HepG2 (cell line): ENCODE measurements around the gene LEMD3. TPM values are rescaled to one million over a fixed set of nuclear protein-coding genes. Genes with fewer than 3 reads are reported as not detected.

ENCODE experiments used
- ATAC-seq: fragments of 200-7000 bp; cut with Tn5 transposase; 3 replicates; pipeline ENCODE4 v1.9.1; 2020; ENCODE audit warnings: mild to moderate bottlenecking, moderate library complexity
- BruUV-seq: library from RNA; stranded (reverse); fragments of 400-500 nt; replicated peaks from 2 replicates; lab custom pipeline; 2021; lab: Mats Ljungman, UMichigan
- CTCF ChIA-PET: fragments of 300-600 bp; formaldehyde crosslinking; extraction: SDS; loops from one replicate; lab custom pipeline; 2021; ENCODE audit warnings: low total read pairs, inconsistent platforms, low intra/inter-chr PET ratio; lab: Yijun Ruan, JAX
- POLR2A ChIA-PET: fragments of 350-600 bp; sonication (Branson Sonifier 250); formaldehyde crosslinking; loops from one replicate; lab custom pipeline; 2020; ENCODE audit warnings: antibody characterized with exemption, inconsistent platforms; lab: Yijun Ruan, JAX
- DNase-seq: peaks from one replicate; pipeline ENCODE4 v3.0.0-alpha.2; 2015; ENCODE audit warnings: low spot score
- FAIRE-seq: peaks from 3 replicates; lab custom pipeline; 2011; peaks lifted over from hg19 to GRCh38; lab: Jason Lieb, UNC
- H2AFZ ChIP-seq: one replicate; pipeline ENCODE4 v1.6.1; 2011; ENCODE audit warnings: low read length, inconsistent platforms
- H3K27ac ChIP-seq: fragments of 300-600 bp; 3 replicates; pipeline ENCODE4 v1.8.0; 2011; ENCODE audit warnings: mixed run types, mild to moderate bottlenecking, mixed read lengths, low read length, inconsistent platforms; ENCODE audit not compliant: insufficient read depth; ENCODE audit errors: extremely low read length
- H3K27me3 ChIP-seq, 2 experiments: fragments of 200-600 bp in 1 of 2; 2 replicates in 1 of 2; 3 replicates in 1 of 2; pipeline versions ENCODE4 v1.6.0 to v1.8.0; 2011; ENCODE audit warnings: low read length in 2 of 2, mild to moderate bottlenecking in 2 of 2, moderate library complexity in 2 of 2, inconsistent platforms in 1 of 2; ENCODE audit not compliant: insufficient read depth in 2 of 2, control insufficient read depth in 1 of 2
- H3K36me3 ChIP-seq, 2 experiments: fragments of 200-600 bp in 1 of 2; replicated peaks in 1 of 2; 2 replicates in 1 of 2; 3 replicates in 1 of 2; pipeline versions ENCODE4 v1.5.1 to v1.8.0; 2011; ENCODE audit warnings: low read length in 2 of 2, inconsistent platforms in 1 of 2; ENCODE audit not compliant: insufficient read depth in 2 of 2, control insufficient read depth in 1 of 2
- H3K4me1 ChIP-seq: 2 replicates; pipeline ENCODE4 v1.5.1; 2012; ENCODE audit warnings: low read length, inconsistent platforms; ENCODE audit not compliant: insufficient read depth
- H3K4me2 ChIP-seq: 2 replicates; pipeline ENCODE4 v1.6.0; 2011; ENCODE audit warnings: low read depth, low read length, inconsistent platforms
- H3K4me3 ChIP-seq, 3 experiments: fragments of 200-600 bp in 1 of 3; sonication (generic), shearing (Covaris generic) in 1 of 3; replicated peaks in 1 of 3; 2 replicates each; pipeline ENCODE4 v1.5.1; 2011 to 2016; ENCODE audit warnings: low read length in 3 of 3, inconsistent platforms in 2 of 3, low read depth in 2 of 3, mild to moderate bottlenecking in 2 of 3, control low read depth in 1 of 3, mixed read lengths in 1 of 3; ENCODE audit not compliant: insufficient read depth in 1 of 3
- H3K79me2 ChIP-seq: one replicate; pipeline ENCODE4 v1.6.1; 2011; ENCODE audit warnings: low read length, inconsistent platforms; ENCODE audit not compliant: insufficient read depth
- H3K9ac ChIP-seq: 2 replicates; pipeline ENCODE4 v1.6.0; 2011; ENCODE audit warnings: mild to moderate bottlenecking, low read depth, low read length, inconsistent platforms; ENCODE audit not compliant: insufficient read depth
- H3K9me3 ChIP-seq: 2 replicates; pipeline ENCODE4 v1.5.1; 2012; ENCODE audit warnings: mild to moderate bottlenecking, low read length
- H4K20me1 ChIP-seq: 2 replicates; pipeline ENCODE4 v1.6.0; 2011; ENCODE audit warnings: inconsistent platforms, mild to moderate bottlenecking, low read length, moderate library complexity; ENCODE audit not compliant: insufficient read depth
- AGO1 ChIP-seq: fragments of 200-400 bp; formaldehyde crosslinking; IDR thresholded peaks from 2 replicates; pipeline ENCODE4 v1.6.1; 2017; ENCODE audit warnings: mild to moderate bottlenecking, low read depth, low read length, moderate library complexity; ENCODE audit not compliant: poor library complexity, severe bottlenecking
- HNF4G ChIP-seq, 2 experiments: sonication (generic) in 1 of 2; formaldehyde crosslinking in 1 of 2; IDR thresholded peaks; 2 replicates each; pipeline versions ENCODE4 v1.4.0 to v1.6.1; 2011 to 2020; ENCODE audit warnings: borderline replicate concordance in 2 of 2, low read depth in 2 of 2, mild to moderate bottlenecking in 2 of 2, low read length in 1 of 2, missing genetic modification reagents in 1 of 2, moderate library complexity in 1 of 2
- NRL ChIP-seq: sonication (generic); formaldehyde crosslinking; IDR thresholded peaks from 2 replicates; pipeline ENCODE4 v1.5.0; 2020; ENCODE audit warnings: missing genetic modification reagents, mild to moderate bottlenecking, moderate library complexity, borderline replicate concordance
- SP5 ChIP-seq: IDR thresholded peaks from 2 replicates; pipeline ENCODE4 v1.6.1; 2016; ENCODE audit warnings: low read depth, borderline replicate concordance
- SRY ChIP-seq: sonication (generic); formaldehyde crosslinking; IDR thresholded peaks from 2 replicates; pipeline ENCODE4 v1.8.0; 2022; ENCODE audit warnings: mild to moderate bottlenecking, missing genetic modification reagents
- THYN1 ChIP-seq: sonication (generic); formaldehyde crosslinking; IDR thresholded peaks from 2 replicates; pipeline ENCODE4 v1.8.1; 2023; ENCODE audit warnings: low read depth, mild to moderate bottlenecking, moderate library complexity, missing genetic modification reagents, borderline replicate concordance
- ZGPAT ChIP-seq: IDR thresholded peaks from 2 replicates; pipeline ENCODE4 v1.6.1; 2016; ENCODE audit warnings: mild to moderate bottlenecking
- ZNF17 ChIP-seq: sonication (generic); formaldehyde crosslinking; IDR thresholded peaks from 2 replicates; pipeline ENCODE4 v1.5.0; 2020; ENCODE audit warnings: mild to moderate bottlenecking, missing genetic modification reagents
- ZNF572 ChIP-seq: sonication (generic); formaldehyde crosslinking; IDR thresholded peaks from 2 replicates; pipeline ENCODE4 v1.5.1; 2020; ENCODE audit warnings: mild to moderate bottlenecking, missing genetic modification reagents
- ZNF619 ChIP-seq: sonication (generic); formaldehyde crosslinking; IDR thresholded peaks from 2 replicates; pipeline ENCODE4 v1.4.0; 2020; ENCODE audit warnings: mild to moderate bottlenecking, missing genetic modification reagents
- ZNF768 ChIP-seq: sonication (generic); formaldehyde crosslinking; IDR thresholded peaks from 2 replicates; pipeline ENCODE4 v1.4.0; 2020; ENCODE audit warnings: missing genetic modification reagents
- ZSCAN20 ChIP-seq: sonication (generic); formaldehyde crosslinking; IDR thresholded peaks from 2 replicates; pipeline ENCODE4 v1.4.0; 2020; ENCODE audit warnings: missing genetic modification reagents, mild to moderate bottlenecking, borderline replicate concordance
- WGBS: methylation state at CpG from one replicate; pipeline ENCODE4 v1.1.6; 2017; ENCODE audit warnings: low lambda C conversion rate; 5-methylcytosine and 5-hydroxymethylcytosine counted together
- in situ Hi-C: cut with HindIII; loops from 2 replicates; pipeline ENCODE4 v1.10.0; 2017; ENCODE audit warnings: low pct_unique_long_range_greater_than_20kb; ENCODE audit not compliant: extremely low pct_ligation_motif_present
- intact Hi-C: fragments of 100-400 bp; cut with micrococcal nuclease; formaldehyde crosslinking; loops from one replicate; pipeline ENCODE4 v1.10.0; 2022; ENCODE audit not compliant: unreplicated experiment
- polyA plus RNA-seq, 8 experiments: library from polyadenylated mRNA; depleted of rRNA in 3 of 8; stranded (reverse) in 7 of 8; unstranded in 1 of 8; fragments of >200 nt; fragmentation: Illumina TruSeq in 4 of 8; extraction: Trizol in 4 of 8; gene quantifications; 2 replicates each; pipeline versions ENCODE4 v1.2.1 to v1.2.3, GENCODE V29; 2011 to 2016; ENCODE audit warnings: low read depth in 4 of 8, missing spikeins in 1 of 8, mixed read lengths in 1 of 8; ENCODE audit not compliant: insufficient read depth in 1 of 8
- total RNA-seq, 5 experiments: library from RNA; depleted of rRNA; stranded (reverse); fragments of >200 nt; fragmentation: Illumina TruSeq; extraction: Trizol; gene quantifications; 2 replicates each; pipeline ENCODE4 v1.2.3, GENCODE V29; 2016; ENCODE audit warnings: low read depth in 1 of 5
- TF ChIP-seq, protein P1 (sequence below): sonication (generic); formaldehyde crosslinking; conservative IDR thresholded peaks from 2 replicates; pipeline ENCODE4 v1.8.0; 2022; ENCODE audit warnings: low read depth, missing genetic modification reagents
- TF ChIP-seq, protein P2 (sequence below): sonication (generic); formaldehyde crosslinking; IDR thresholded peaks from 2 replicates; pipeline ENCODE4 v1.4.0; 2020; ENCODE audit warnings: missing genetic modification reagents, low read depth, mild to moderate bottlenecking, borderline replicate concordance
- TF ChIP-seq, protein P3 (sequence below): sonication (generic); formaldehyde crosslinking; IDR thresholded peaks from 2 replicates; pipeline ENCODE4 v1.4.0; 2020; ENCODE audit warnings: missing genetic modification reagents

The LEMD3 gene
- total and polyA plus RNA-seq, 2 of the 13 experiments (the other 11 are each of a cell fraction or from before 2014, with no cell fraction given): 9.3 to 18.7 TPM

DNA sequence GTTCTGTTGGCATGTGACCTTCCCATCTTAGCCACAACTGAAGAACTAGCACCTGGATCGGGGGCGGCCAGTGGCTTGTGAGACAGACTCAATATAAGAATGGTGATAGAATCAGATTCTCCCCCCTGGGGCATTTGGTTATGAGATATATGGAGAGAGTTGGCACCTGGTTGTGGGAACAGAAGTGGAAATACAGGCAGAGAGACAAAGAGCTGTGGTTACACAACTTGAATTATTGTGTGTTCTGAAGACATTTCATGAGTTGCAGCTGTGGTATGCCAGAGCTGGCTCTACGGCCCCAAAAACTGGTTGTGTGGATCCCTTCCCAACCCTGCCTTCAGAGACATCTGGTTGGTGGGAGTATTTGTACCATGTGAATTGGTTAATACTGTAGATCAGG, 106.2 kb downstream of the LEMD3 start (continued):
- no peak for TF ChIP-seq THYN1 (CRISPR knock-in tag)
- TF ChIP-seq ZNF17: no peak
- no peak for TF ChIP-seq SP5 (CRISPR knock-in tag)
- TF ChIP-seq ZNF768 (CRISPR knock-in tag): no peak
- no peak for TF ChIP-seq SRY
- TF ChIP-seq, protein P1, sequence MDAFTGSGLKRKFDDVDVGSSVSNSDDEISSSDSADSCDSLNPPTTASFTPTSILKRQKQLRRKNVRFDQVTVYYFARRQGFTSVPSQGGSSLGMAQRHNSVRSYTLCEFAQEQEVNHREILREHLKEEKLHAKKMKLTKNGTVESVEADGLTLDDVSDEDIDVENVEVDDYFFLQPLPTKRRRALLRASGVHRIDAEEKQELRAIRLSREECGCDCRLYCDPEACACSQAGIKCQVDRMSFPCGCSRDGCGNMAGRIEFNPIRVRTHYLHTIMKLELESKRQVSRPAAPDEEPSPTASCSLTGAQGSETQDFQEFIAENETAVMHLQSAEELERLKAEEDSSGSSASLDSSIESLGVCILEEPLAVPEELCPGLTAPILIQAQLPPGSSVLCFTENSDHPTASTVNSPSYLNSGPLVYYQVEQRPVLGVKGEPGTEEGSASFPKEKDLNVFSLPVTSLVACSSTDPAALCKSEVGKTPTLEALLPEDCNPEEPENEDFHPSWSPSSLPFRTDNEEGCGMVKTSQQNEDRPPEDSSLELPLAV (CRISPR knock-in tag): no peak
- no peak for TF ChIP-seq HNF4G (IDR thresholded peaks at IDR 0.05; ENCODE audit: borderline replicate concordance, low read depth, low read length)
- TF ChIP-seq HNF4G (CRISPR knock-in tag; IDR thresholded peaks at IDR 0.05; ENCODE audit: borderline replicate concordance, low read depth): no peak
- no peak for TF ChIP-seq ZNF572 (CRISPR knock-in tag)

DNA sequence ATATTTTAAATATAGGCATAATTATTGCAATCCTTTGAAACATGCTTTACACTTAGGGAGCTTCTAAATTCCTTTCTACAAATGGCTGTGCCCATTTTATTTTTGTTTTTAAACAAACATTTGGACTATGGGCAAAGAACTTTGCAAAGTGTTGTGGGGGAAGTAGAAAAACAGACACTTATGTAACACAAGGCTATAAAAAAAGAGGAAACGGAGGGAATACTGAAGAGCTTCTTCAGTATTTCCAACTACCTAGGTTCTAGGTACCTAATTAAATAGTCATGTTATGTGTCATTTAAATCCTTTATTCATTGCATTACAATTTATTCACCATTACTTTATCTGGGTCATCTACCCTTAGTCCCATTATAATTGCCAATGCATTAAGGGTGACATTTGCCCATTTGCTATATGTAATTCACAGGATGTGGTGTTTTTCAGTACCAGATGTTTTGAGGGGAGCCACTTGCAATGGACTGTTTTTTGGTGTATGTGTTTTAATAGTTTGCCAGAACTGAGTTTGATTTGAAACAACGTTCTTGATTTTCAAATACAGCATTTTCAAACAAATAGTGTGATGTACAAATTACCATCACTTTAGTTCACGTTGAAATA, 107.6 kb downstream of the LEMD3 start:
- Histone ChIP-seq H3K9ac (no peak overlapping the region), H3K9me3 (no peaks in the 10 kb centered on the region), H3K79me2 (no peaks in the 10 kb centered on the region), H3K36me3 (no peaks in the 10 kb centered on the region), H2AFZ (no peak overlapping the region), H3K4me2 (no peak overlapping the region), H3K27me3 (peaks cover 3 to 9% of the 10 kb centered on the region in 2 experiments; a peak in 3 of 5 replicates), H3K27ac (no peak overlapping the region), H4K20me1 (no peaks in the 10 kb centered on the region), H3K4me3 (no peak overlapping the region), H3K4me1 (0 out of 2 replicates have a peak, but pooled peaks cover 5% of the 10 kb centered on the region)
- FAIRE-seq (no peak), DNase-seq (no peak), ATAC-seq (no peak)
- BruUV-seq: no TSS peak
- POLR2A ChIA-PET: no interaction called here
- CTCF ChIA-PET: no interaction called here
- in situ Hi-C loops (no loop called here), intact Hi-C loops (no loop called here)
- 44% methylated on average over 3 of the region's 3 CpGs for WGBS
- no peak for TF ChIP-seq ZSCAN20 (CRISPR knock-in tag)
- TF ChIP-seq, protein P2, sequence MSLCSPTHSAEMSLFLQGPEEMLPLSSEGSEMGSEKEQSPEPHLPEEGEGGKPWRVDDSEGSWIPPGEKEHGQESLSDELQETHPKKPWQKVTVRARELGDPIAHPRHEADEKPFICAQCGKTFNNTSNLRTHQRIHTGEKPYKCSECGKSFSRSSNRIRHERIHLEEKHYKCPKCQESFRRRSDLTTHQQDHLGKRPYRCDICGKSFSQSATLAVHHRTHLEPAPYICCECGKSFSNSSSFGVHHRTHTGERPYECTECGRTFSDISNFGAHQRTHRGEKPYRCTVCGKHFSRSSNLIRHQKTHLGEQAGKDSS (CRISPR knock-in tag): no peak
- no peak for TF ChIP-seq NRL (CRISPR knock-in tag)
- TF ChIP-seq AGO1: no peak
- TF ChIP-seq, protein P3, sequence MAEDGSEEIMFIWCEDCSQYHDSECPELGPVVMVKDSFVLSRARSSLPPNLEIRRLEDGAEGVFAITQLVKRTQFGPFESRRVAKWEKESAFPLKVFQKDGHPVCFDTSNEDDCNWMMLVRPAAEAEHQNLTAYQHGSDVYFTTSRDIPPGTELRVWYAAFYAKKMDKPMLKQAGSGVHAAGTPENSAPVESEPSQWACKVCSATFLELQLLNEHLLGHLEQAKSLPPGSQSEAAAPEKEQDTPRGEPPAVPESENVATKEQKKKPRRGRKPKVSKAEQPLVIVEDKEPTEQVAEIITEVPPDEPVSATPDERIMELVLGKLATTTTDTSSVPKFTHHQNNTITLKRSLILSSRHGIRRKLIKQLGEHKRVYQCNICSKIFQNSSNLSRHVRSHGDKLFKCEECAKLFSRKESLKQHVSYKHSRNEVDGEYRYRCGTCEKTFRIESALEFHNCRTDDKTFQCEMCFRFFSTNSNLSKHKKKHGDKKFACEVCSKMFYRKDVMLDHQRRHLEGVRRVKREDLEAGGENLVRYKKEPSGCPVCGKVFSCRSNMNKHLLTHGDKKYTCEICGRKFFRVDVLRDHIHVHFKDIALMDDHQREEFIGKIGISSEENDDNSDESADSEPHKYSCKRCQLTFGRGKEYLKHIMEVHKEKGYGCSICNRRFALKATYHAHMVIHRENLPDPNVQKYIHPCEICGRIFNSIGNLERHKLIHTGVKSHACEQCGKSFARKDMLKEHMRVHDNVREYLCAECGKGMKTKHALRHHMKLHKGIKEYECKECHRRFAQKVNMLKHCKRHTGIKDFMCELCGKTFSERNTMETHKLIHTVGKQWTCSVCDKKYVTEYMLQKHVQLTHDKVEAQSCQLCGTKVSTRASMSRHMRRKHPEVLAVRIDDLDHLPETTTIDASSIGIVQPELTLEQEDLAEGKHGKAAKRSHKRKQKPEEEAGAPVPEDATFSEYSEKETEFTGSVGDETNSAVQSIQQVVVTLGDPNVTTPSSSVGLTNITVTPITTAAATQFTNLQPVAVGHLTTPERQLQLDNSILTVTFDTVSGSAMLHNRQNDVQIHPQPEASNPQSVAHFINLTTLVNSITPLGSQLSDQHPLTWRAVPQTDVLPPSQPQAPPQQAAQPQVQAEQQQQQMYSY: no peak
- no peak for TF ChIP-seq ZGPAT (CRISPR knock-in tag)
- TF ChIP-seq ZNF619 (CRISPR knock-in tag): no peak
